WTC11 (cell line): ENCODE data around the gene CYP2A7.
"Not testable (repeated sequence)": the region's sequence is repeated elsewhere in the genome, so short reads cannot be mapped to it uniquely, and the experiment has no call there.

Experiments used
- ATF6 ChIP-seq: sonication (generic); formaldehyde crosslinking; IDR thresholded peaks from 2 replicates; pipeline ENCODE4 v1.8.1; 2023; ENCODE audit warnings: mild to moderate bottlenecking, missing genetic modification reagents
- E2F4 ChIP-seq: sonication (generic); formaldehyde crosslinking; IDR thresholded peaks from 2 replicates; pipeline ENCODE4 v1.8.1; 2022; ENCODE audit warnings: low read depth, mild to moderate bottlenecking, moderate library complexity, missing genetic modification reagents, borderline replicate concordance
- FOXP1 ChIP-seq: sonication (generic); formaldehyde crosslinking; IDR thresholded peaks from 2 replicates; pipeline ENCODE4 v1.8.0; 2022; ENCODE audit warnings: missing genetic modification reagents, mild to moderate bottlenecking, moderate library complexity, borderline replicate concordance
- JUN ChIP-seq: sonication (generic); formaldehyde crosslinking; IDR thresholded peaks from 2 replicates; pipeline ENCODE4 v1.8.0; 2023; ENCODE audit warnings: mild to moderate bottlenecking, missing genetic modification reagents
- MAX ChIP-seq: sonication (generic); formaldehyde crosslinking; IDR thresholded peaks from 2 replicates; pipeline ENCODE4 v1.8.0; 2022; ENCODE audit warnings: mild to moderate bottlenecking, missing genetic modification reagents
- NFATC4 ChIP-seq: fragments of 250-450 bp; sonication (Bioruptor Pico); IDR thresholded peaks from 2 replicates; pipeline ENCODE4 v1.9.0; 2021; ENCODE audit warnings: mild to moderate bottlenecking
- OVOL2 ChIP-seq: fragments of 250-450 bp; sonication (Bioruptor Pico); IDR thresholded peaks from 2 replicates; pipeline ENCODE4 v1.9.0; 2021; ENCODE audit warnings: mild to moderate bottlenecking, borderline replicate concordance
- TCF7 ChIP-seq: sonication (generic); formaldehyde crosslinking; IDR thresholded peaks from 2 replicates; pipeline ENCODE4 v1.8.0; 2022; ENCODE audit warnings: mild to moderate bottlenecking, low read depth, missing genetic modification reagents, moderate library complexity
- TF ChIP-seq, protein P1 (sequence below): fragments of 200-600 bp; IDR thresholded peaks from 2 replicates; pipeline ENCODE4 v1.8.0; 2022; ENCODE audit warnings: antibody characterized with exemption
- TF ChIP-seq, protein P2 (sequence below): sonication (generic); formaldehyde crosslinking; IDR thresholded peaks from 2 replicates; pipeline ENCODE4 v1.8.0; 2022; ENCODE audit warnings: mild to moderate bottlenecking, missing genetic modification reagents
- TF ChIP-seq, protein P3 (sequence below): sonication (generic); formaldehyde crosslinking; IDR thresholded peaks from 2 replicates; pipeline ENCODE4 v1.8.0; 2022; ENCODE audit warnings: mild to moderate bottlenecking, missing genetic modification reagents

GRCh38 chr19:40838477-40838876 is 43.6 kb downstream of the CYP2A7 start:
- not testable (repeated sequence) for TF ChIP-seq MAX (CRISPR knock-in tag); NFATC4 (CRISPR knock-in tag); TCF7 (CRISPR knock-in tag); FOXP1 (CRISPR knock-in tag); ATF6 (CRISPR knock-in tag); OVOL2 (CRISPR knock-in tag); JUN; E2F4 (CRISPR knock-in tag)
- TF ChIP-seq, protein P1, sequence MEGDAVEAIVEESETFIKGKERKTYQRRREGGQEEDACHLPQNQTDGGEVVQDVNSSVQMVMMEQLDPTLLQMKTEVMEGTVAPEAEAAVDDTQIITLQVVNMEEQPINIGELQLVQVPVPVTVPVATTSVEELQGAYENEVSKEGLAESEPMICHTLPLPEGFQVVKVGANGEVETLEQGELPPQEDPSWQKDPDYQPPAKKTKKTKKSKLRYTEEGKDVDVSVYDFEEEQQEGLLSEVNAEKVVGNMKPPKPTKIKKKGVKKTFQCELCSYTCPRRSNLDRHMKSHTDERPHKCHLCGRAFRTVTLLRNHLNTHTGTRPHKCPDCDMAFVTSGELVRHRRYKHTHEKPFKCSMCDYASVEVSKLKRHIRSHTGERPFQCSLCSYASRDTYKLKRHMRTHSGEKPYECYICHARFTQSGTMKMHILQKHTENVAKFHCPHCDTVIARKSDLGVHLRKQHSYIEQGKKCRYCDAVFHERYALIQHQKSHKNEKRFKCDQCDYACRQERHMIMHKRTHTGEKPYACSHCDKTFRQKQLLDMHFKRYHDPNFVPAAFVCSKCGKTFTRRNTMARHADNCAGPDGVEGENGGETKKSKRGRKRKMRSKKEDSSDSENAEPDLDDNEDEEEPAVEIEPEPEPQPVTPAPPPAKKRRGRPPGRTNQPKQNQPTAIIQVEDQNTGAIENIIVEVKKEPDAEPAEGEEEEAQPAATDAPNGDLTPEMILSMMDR, result not testable (repeated sequence)
- TF ChIP-seq, protein P2, sequence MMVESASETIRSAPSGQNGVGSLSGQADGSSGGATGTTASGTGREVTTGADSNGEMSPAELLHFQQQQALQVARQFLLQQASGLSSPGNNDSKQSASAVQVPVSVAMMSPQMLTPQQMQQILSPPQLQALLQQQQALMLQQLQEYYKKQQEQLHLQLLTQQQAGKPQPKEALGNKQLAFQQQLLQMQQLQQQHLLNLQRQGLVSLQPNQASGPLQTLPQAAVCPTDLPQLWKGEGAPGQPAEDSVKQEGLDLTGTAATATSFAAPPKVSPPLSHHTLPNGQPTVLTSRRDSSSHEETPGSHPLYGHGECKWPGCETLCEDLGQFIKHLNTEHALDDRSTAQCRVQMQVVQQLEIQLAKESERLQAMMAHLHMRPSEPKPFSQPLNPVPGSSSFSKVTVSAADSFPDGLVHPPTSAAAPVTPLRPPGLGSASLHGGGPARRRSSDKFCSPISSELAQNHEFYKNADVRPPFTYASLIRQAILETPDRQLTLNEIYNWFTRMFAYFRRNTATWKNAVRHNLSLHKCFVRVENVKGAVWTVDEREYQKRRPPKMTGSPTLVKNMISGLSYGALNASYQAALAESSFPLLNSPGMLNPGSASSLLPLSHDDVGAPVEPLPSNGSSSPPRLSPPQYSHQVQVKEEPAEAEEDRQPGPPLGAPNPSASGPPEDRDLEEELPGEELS (CRISPR knock-in tag), result not testable (repeated sequence)
- TF ChIP-seq, protein P3, sequence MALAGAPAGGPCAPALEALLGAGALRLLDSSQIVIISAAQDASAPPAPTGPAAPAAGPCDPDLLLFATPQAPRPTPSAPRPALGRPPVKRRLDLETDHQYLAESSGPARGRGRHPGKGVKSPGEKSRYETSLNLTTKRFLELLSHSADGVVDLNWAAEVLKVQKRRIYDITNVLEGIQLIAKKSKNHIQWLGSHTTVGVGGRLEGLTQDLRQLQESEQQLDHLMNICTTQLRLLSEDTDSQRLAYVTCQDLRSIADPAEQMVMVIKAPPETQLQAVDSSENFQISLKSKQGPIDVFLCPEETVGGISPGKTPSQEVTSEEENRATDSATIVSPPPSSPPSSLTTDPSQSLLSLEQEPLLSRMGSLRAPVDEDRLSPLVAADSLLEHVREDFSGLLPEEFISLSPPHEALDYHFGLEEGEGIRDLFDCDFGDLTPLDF (CRISPR knock-in tag), result not testable (repeated sequence)
